Neural progenitor cell (in vitro differentiated cells): ENCODE measurements around the gene BRINP1. TPM values are rescaled to one million over a fixed set of nuclear protein-coding genes. Genes with fewer than 3 reads are reported as not detected.

Experiments used
- DNase-seq: peaks from one replicate; pipeline ENCODE4 v3.0.0-alpha.2; 2016; ENCODE audit warnings: low spot score
- H2AFZ ChIP-seq: fragments of 200-600 bp; sonication (generic); replicated peaks from 2 replicates; pipeline ENCODE4 v1.6.1; 2016; ENCODE audit warnings: antibody characterized with exemption
- H3F3A ChIP-seq: fragments of 200-600 bp; sonication (generic); 2 replicates; pipeline ENCODE4 v1.6.1; 2016; ENCODE audit warnings: antibody characterized with exemption, low read depth
- H3K27ac ChIP-seq: fragments of 200-600 bp; sonication (generic); 2 replicates; pipeline ENCODE4 v1.5.1; 2016; ENCODE audit warnings: mild to moderate bottlenecking
- H3K27me3 ChIP-seq: fragments of 200-600 bp; sonication (generic); 2 replicates; pipeline ENCODE4 v1.6.1; 2016; ENCODE audit warnings: mild to moderate bottlenecking, moderate library complexity
- H3K36me3 ChIP-seq: fragments of 200-600 bp; sonication (generic); 2 replicates; pipeline ENCODE4 v1.5.1; 2016
- H3K4me1 ChIP-seq: fragments of 200-600 bp; sonication (generic); 2 replicates; pipeline ENCODE4 v1.6.1; 2016; ENCODE audit warnings: mixed run types
- H3K4me2 ChIP-seq: fragments of 200-600 bp; sonication (generic); 2 replicates; pipeline ENCODE4 v1.6.1; 2016
- H3K4me3 ChIP-seq: fragments of 200-600 bp; sonication (generic); 2 replicates; pipeline ENCODE4 v1.5.1; 2016
- H3K79me2 ChIP-seq: fragments of 200-600 bp; sonication (generic); 2 replicates; pipeline ENCODE4 v1.6.1; 2016; ENCODE audit warnings: low read depth
- H3K9ac ChIP-seq: fragments of 200-600 bp; sonication (generic); 2 replicates; pipeline ENCODE4 v1.6.1; 2016
- H3K9me3 ChIP-seq: fragments of 200-600 bp; sonication (generic); 2 replicates; pipeline ENCODE4 v1.5.1; 2016; ENCODE audit warnings: low read depth
- H4K20me1 ChIP-seq: fragments of 200-600 bp; sonication (generic); 2 replicates; pipeline ENCODE4 v1.6.1; 2016; ENCODE audit warnings: low read depth
- H3K27ac Mint-ChIP-seq: 3 replicates; pipeline ENCODE4 v1.8.0; 2021; ENCODE audit warnings: mixed read lengths
- H3K27me3 Mint-ChIP-seq: 2 replicates; pipeline ENCODE4 v1.8.0; 2022; ENCODE audit warnings: low read depth, mild to moderate bottlenecking, inconsistent platforms, moderate library complexity, mixed read lengths; ENCODE audit not compliant: insufficient read depth
- H3K36me3 Mint-ChIP-seq: 3 replicates; pipeline ENCODE4 v1.8.0; 2021; ENCODE audit warnings: mixed read lengths
- H3K4me1 Mint-ChIP-seq: 3 replicates; pipeline ENCODE4 v1.8.0; 2021; ENCODE audit warnings: mixed read lengths
- H3K4me3 Mint-ChIP-seq: 3 replicates; pipeline ENCODE4 v1.8.0; 2021; ENCODE audit warnings: mild to moderate bottlenecking, moderate library complexity, mixed read lengths
- H3K9me3 Mint-ChIP-seq: 3 replicates; pipeline ENCODE4 v1.8.0; 2020; ENCODE audit warnings: mixed read lengths
- CTCF ChIP-seq: fragments of 200-600 bp; sonication (generic); IDR thresholded peaks from 2 replicates; pipeline ENCODE4 v1.5.1; 2017; ENCODE audit warnings: antibody characterized with exemption, mild to moderate bottlenecking
- EZH2 ChIP-seq: fragments of 200-600 bp; sonication (generic); IDR thresholded peaks from 2 replicates; pipeline ENCODE4 v1.6.1; 2017; ENCODE audit warnings: antibody characterized with exemption, mild to moderate bottlenecking, moderate library complexity
- EZH2phosphoT487 ChIP-seq: fragments of 200-600 bp; sonication (generic); IDR thresholded peaks from 2 replicates; pipeline ENCODE4 v1.6.1; 2017; ENCODE audit warnings: antibody characterized with exemption
- total RNA-seq: library from RNA; depleted of rRNA; stranded (reverse); fragments of >200 nt; gene quantifications from 2 replicates; pipeline ENCODE4 v1.2.3, GENCODE V29; 2015; ENCODE audit warnings: low replicate concordance

The BRINP1 gene
- total RNA-seq, 1 donor from 2014 or later: 0.62 TPM

GRCh38 chr9:119391878-119392277 lies 22.6 kb upstream of the BRINP1 start:
- H3K27me3 ChIP-seq: no peaks in the 10 kb centered on the region
- H4K20me1 ChIP-seq: no peaks in the 10 kb centered on the region
- no peak overlapping the region for H3K27ac Mint-ChIP-seq
- no peaks in the 10 kb centered on the region for H3K27me3 Mint-ChIP-seq
- no peaks in the 10 kb centered on the region for H3K79me2 ChIP-seq
- H3K4me1 Mint-ChIP-seq: peaks cover 2% of the 10 kb centered on the region
- no peak overlapping the region for H3K9ac ChIP-seq
- TF ChIP-seq EZH2 (no peak), CTCF (no peak), EZH2phosphoT487 (no peak)
- no peak overlapping the region for H3K27ac ChIP-seq
- H2AFZ ChIP-seq: no peak overlapping the region
- peaks cover 3% of the 10 kb centered on the region for H3K9me3 Mint-ChIP-seq
- no peak for DNase-seq
- no peak overlapping the region for H3K4me3 ChIP-seq
- no peaks in the 10 kb centered on the region for H3K9me3 ChIP-seq
- no peak overlapping the region for H3K4me3 Mint-ChIP-seq
- peaks cover 5% of the 10 kb centered on the region for H3K4me1 ChIP-seq
- H3K36me3 ChIP-seq: no peaks in the 10 kb centered on the region
- no peak overlapping the region for H3K4me2 ChIP-seq
- H3F3A ChIP-seq: no peaks in the 10 kb centered on the region
- no peaks in the 10 kb centered on the region for H3K36me3 Mint-ChIP-seq

GRCh38 chr9:119375892-119376291 lies 6.7 kb upstream of the BRINP1 start:
- Histone ChIP-seq H3K36me3 (no peaks in the 10 kb centered on the region), H3K79me2 (no peaks in the 10 kb centered on the region), H3K4me3 (no peak overlapping the region), H3K4me1 (no peaks in the 10 kb centered on the region), H3K27ac (no peak overlapping the region), H2AFZ (no peak overlapping the region), H3K9ac (no peak overlapping the region), H3F3A (no peaks in the 10 kb centered on the region), H3K4me2 (no peak overlapping the region), H4K20me1 (peaks cover 5% of the 10 kb centered on the region), H3K27me3 (peaks cover 13% of the 10 kb centered on the region), H3K9me3 (no peaks in the 10 kb centered on the region)
- Mint-ChIP-seq H3K4me3 (no peak overlapping the region), H3K27me3 (peaks cover 11% of the 10 kb centered on the region), H3K36me3 (no peaks in the 10 kb centered on the region), H3K9me3 (no peaks in the 10 kb centered on the region), H3K4me1 (no peaks in the 10 kb centered on the region), H3K27ac (no peak overlapping the region)
- TF ChIP-seq EZH2phosphoT487 (no peak), CTCF (peak; percentile 68)
- DNase-seq: peak; percentile 70

GRCh38 chr9:119372951-119373350 lies 3.7 kb upstream of the BRINP1 start:
- Histone ChIP-seq H3K27ac (no peak overlapping the region), H4K20me1 (peaks cover 15% of the 10 kb centered on the region), H3K4me2 (no peak overlapping the region), H3K27me3 (peaks cover 42% of the 10 kb centered on the region), H3K4me1 (peaks cover 5% of the 10 kb centered on the region), H3F3A (no peaks in the 10 kb centered on the region), H2AFZ (no peak overlapping the region), H3K36me3 (no peaks in the 10 kb centered on the region), H3K9me3 (no peaks in the 10 kb centered on the region), H3K9ac (no peak overlapping the region), H3K4me3 (no peak overlapping the region), H3K79me2 (no peaks in the 10 kb centered on the region)
- peaks cover 28% of the 10 kb centered on the region for H3K27me3 Mint-ChIP-seq
- TF ChIP-seq EZH2 (no peak), EZH2phosphoT487 (no peak), CTCF (no peak)
- H3K27ac Mint-ChIP-seq: no peak overlapping the region
- H3K4me3 Mint-ChIP-seq: no peak overlapping the region
- no peaks in the 10 kb centered on the region for H3K36me3 Mint-ChIP-seq
- DNase-seq: no peak
- H3K9me3 Mint-ChIP-seq: no peaks in the 10 kb centered on the region
- peaks cover 12% of the 10 kb centered on the region for H3K4me1 Mint-ChIP-seq

- no peaks in the 10 kb centered on the region for H3K9me3 ChIP-seq
- Mint-ChIP-seq H3K36me3 (no peaks in the 10 kb centered on the region), H3K9me3 (no peaks in the 10 kb centered on the region), H3K27ac (no peak overlapping the region), H3K27me3 (peaks cover 33% of the 10 kb centered on the region), H3K4me1 (peaks cover 12% of the 10 kb centered on the region), H3K4me3 (peak overlapping the region; percentile 68)
- peaks cover 5% of the 10 kb centered on the region for H3K4me1 ChIP-seq
- no peak overlapping the region for H3K9ac ChIP-seq
- H3K36me3 ChIP-seq: no peaks in the 10 kb centered on the region
- H4K20me1 ChIP-seq: peaks cover 15% of the 10 kb centered on the region
- H3K4me2 ChIP-seq: no peak overlapping the region
- peaks cover 59% of the 10 kb centered on the region for H3K27me3 ChIP-seq
- H3K27ac ChIP-seq: no peak overlapping the region
- H3K79me2 ChIP-seq: no peaks in the 10 kb centered on the region
- H3K4me3 ChIP-seq: no peak overlapping the region
- DNase-seq: peak; percentile 84
- no peaks in the 10 kb centered on the region for H3F3A ChIP-seq
- TF ChIP-seq CTCF (no peak), EZH2phosphoT487 (no peak), EZH2 (no peak)
- no peak overlapping the region for H2AFZ ChIP-seq
Observed at GRCh38 chr9:119370816-119371215, 1.6 kb upstream of the BRINP1 start.
